ENCODE results near the gene PDIA2.

The PDIA2 gene

GRCh38 chr16:242281-242680 is 40.7 kb upstream of the PDIA2 start:
- Histone ChIP-seq H3K4me1 (ENCODE audit: low read depth, poor library complexity, severe bottlenecking) (peaks cover 19% of the 10 kb centered on the region), H3K27ac (no peak overlapping the region), H3K9ac (no peak overlapping the region), H3K27me3 (ENCODE audit: insufficient read depth, low read depth) (no peaks in the 10 kb centered on the region), H3K79me2 (ENCODE audit: insufficient read depth, low read depth) (no peaks in the 10 kb centered on the region), H2AFZ (ENCODE audit: low read depth) (no peak overlapping the region), H3K36me3 (ENCODE audit: insufficient read depth) (no peaks in the 10 kb centered on the region), H4K20me1 (ENCODE audit: insufficient read depth) (no peaks in the 10 kb centered on the region), H3K4me2 (no peak overlapping the region), H3K4me3 (IDR thresholded peaks at IDR 0.05; ENCODE audit: insufficient read depth, low read depth, low read length) (no peak overlapping the region)
- TF ChIP-seq CTCF (conservative IDR thresholded peaks at IDR 0.05; ENCODE audit: low read depth, low read length): no peak

GRCh38 chr16:243348-243747 is 39.6 kb upstream of the PDIA2 start:
- H3K4me1 ChIP-seq (ENCODE audit: low read depth, poor library complexity, severe bottlenecking): peaks cover 19% of the 10 kb centered on the region

GRCh38 chr16:245105-245504 is 37.9 kb upstream of the PDIA2 start:
- no peak for TF ChIP-seq CTCF (conservative IDR thresholded peaks at IDR 0.05; ENCODE audit: low read depth, low read length)
- Histone ChIP-seq H3K4me1 (ENCODE audit: low read depth, poor library complexity, severe bottlenecking) (peaks cover 9% of the 10 kb centered on the region), H3K36me3 (ENCODE audit: insufficient read depth) (no peaks in the 10 kb centered on the region), H3K79me2 (ENCODE audit: insufficient read depth, low read depth) (no peaks in the 10 kb centered on the region), H3K9ac (no peak overlapping the region), H4K20me1 (ENCODE audit: insufficient read depth) (no peaks in the 10 kb centered on the region), H3K4me3 (IDR thresholded peaks at IDR 0.05; ENCODE audit: insufficient read depth, low read depth, low read length) (no peak overlapping the region), H2AFZ (ENCODE audit: low read depth) (no peak overlapping the region), H3K4me2 (no peak overlapping the region), H3K27me3 (ENCODE audit: insufficient read depth, low read depth) (no peaks in the 10 kb centered on the region), H3K27ac (no peak overlapping the region)

More at GRCh38 chr16:243348-243747, 39.6 kb upstream of the PDIA2 start:
- H3K4me3 ChIP-seq (IDR thresholded peaks at IDR 0.05; ENCODE audit: insufficient read depth, low read depth, low read length): no peak overlapping the region
- no peaks in the 10 kb centered on the region for H3K36me3 ChIP-seq (ENCODE audit: insufficient read depth)
- H3K27me3 ChIP-seq (ENCODE audit: insufficient read depth, low read depth): no peaks in the 10 kb centered on the region
- no peak for TF ChIP-seq CTCF (conservative IDR thresholded peaks at IDR 0.05; ENCODE audit: low read depth, low read length)
- no peaks in the 10 kb centered on the region for H3K79me2 ChIP-seq (ENCODE audit: insufficient read depth, low read depth)
- H2AFZ ChIP-seq (ENCODE audit: low read depth): no peak overlapping the region
- no peak overlapping the region for H3K4me2 ChIP-seq
- no peak overlapping the region for H3K9ac ChIP-seq
- no peaks in the 10 kb centered on the region for H4K20me1 ChIP-seq (ENCODE audit: insufficient read depth)
- H3K27ac ChIP-seq: no peak overlapping the region

- no peaks in the 10 kb centered on the region for H3K79me2 ChIP-seq (ENCODE audit: insufficient read depth, low read depth)
- no peak overlapping the region for H3K9ac ChIP-seq
- no peaks in the 10 kb centered on the region for H4K20me1 ChIP-seq (ENCODE audit: insufficient read depth)
- H3K4me1 ChIP-seq (ENCODE audit: low read depth, poor library complexity, severe bottlenecking): no peaks in the 10 kb centered on the region
- no peaks in the 10 kb centered on the region for H3K36me3 ChIP-seq (ENCODE audit: insufficient read depth)
- no peak for TF ChIP-seq CTCF (conservative IDR thresholded peaks at IDR 0.05; ENCODE audit: low read depth, low read length)
- no peak overlapping the region for H3K4me3 ChIP-seq (IDR thresholded peaks at IDR 0.05; ENCODE audit: insufficient read depth, low read depth, low read length)
- H2AFZ ChIP-seq (ENCODE audit: low read depth): no peak overlapping the region
- H3K27me3 ChIP-seq (ENCODE audit: insufficient read depth, low read depth): no peaks in the 10 kb centered on the region
- H3K27ac ChIP-seq: no peak overlapping the region
- no peak overlapping the region for H3K4me2 ChIP-seq
These were observed 35.9 kb upstream of the PDIA2 start for GRCh38 chr16:247027-247426.

All from KMS-11 (cell line).